Fibroblast of mammary gland (primary cell): Measurements from ENCODE around the gene CDH11.

Source experiments
- DNase-seq: peaks from one replicate; pipeline ENCODE4 v3.0.0-alpha.2; 2010; ENCODE audit warnings: low read depth
- H3K4me3 ChIP-seq: 2 replicates; pipeline ENCODE4 v1.5.1; 2011; ENCODE audit warnings: low read depth, mild to moderate bottlenecking, low read length, moderate library complexity; ENCODE audit not compliant: control insufficient read depth
- TF ChIP-seq, protein P1 (sequence below): conservative IDR thresholded peaks from 2 replicates; pipeline ENCODE4 v1.5.1; 2011; ENCODE audit warnings: low read depth, low read length, inconsistent platforms; ENCODE audit not compliant: control insufficient read depth, insufficient read depth

The CDH11 gene

GRCh38 chr16:65117811-65118448, 3.9 kb downstream of the CDH11 start:
- H3K4me3 ChIP-seq: no peak overlapping the region
- TF ChIP-seq, protein P1, sequence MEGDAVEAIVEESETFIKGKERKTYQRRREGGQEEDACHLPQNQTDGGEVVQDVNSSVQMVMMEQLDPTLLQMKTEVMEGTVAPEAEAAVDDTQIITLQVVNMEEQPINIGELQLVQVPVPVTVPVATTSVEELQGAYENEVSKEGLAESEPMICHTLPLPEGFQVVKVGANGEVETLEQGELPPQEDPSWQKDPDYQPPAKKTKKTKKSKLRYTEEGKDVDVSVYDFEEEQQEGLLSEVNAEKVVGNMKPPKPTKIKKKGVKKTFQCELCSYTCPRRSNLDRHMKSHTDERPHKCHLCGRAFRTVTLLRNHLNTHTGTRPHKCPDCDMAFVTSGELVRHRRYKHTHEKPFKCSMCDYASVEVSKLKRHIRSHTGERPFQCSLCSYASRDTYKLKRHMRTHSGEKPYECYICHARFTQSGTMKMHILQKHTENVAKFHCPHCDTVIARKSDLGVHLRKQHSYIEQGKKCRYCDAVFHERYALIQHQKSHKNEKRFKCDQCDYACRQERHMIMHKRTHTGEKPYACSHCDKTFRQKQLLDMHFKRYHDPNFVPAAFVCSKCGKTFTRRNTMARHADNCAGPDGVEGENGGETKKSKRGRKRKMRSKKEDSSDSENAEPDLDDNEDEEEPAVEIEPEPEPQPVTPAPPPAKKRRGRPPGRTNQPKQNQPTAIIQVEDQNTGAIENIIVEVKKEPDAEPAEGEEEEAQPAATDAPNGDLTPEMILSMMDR: peak; percentile 99
- peak; percentile 87 for DNase-seq

DNA sequence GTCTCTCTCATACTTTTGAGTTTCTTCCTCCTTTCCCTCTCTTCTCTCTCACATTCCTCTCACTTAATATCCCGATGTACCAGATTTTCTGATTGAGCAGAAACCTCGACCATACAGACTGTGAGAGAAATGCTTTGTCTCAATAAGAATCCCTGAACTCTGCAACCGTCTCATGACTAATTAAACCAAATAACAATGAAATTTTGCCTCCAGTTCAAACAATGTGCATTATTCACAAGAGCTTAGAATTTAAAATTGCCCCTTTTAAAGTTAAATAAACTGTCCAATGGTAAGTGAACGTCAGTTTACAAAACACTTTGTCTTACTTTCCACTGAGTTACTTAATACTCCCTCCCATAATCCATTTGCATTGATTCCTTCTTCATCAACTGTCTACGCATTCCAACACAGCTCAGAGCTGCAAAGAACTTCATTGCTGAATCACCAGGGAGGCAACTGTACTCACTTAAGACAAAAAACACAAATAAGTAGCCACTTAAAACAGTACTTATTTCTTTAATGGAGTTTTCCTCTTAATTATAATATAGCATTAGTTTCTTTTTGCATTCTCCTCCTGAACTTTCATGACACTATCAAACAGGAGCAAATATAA, 4.9 kb downstream of the CDH11 start:
- no peak overlapping the region for H3K4me3 ChIP-seq
- no peak for DNase-seq
- TF ChIP-seq, protein P1: no peak

DNA sequence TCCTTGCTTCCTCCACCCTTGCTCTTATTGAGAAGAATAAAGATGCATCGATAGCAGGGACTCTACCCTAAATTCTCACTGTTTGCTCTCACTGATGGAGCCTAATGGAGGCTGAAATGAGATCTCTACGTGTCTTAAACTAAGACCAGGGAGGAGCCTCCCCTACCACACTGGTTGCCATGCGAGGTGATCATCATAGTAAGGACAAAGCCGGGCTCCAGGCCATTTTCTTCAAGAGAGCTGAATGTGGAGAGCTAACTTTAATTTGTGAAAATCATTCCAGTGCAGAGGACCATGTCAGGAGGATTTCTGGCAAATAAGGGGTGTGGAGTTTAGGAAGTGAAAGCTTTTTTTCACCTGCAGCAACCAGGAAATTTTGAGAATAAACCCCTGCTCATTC, 5.6 kb downstream of the CDH11 start:
- DNase-seq: no peak
- TF ChIP-seq, protein P1: no peak
- no peak overlapping the region for H3K4me3 ChIP-seq

DNA sequence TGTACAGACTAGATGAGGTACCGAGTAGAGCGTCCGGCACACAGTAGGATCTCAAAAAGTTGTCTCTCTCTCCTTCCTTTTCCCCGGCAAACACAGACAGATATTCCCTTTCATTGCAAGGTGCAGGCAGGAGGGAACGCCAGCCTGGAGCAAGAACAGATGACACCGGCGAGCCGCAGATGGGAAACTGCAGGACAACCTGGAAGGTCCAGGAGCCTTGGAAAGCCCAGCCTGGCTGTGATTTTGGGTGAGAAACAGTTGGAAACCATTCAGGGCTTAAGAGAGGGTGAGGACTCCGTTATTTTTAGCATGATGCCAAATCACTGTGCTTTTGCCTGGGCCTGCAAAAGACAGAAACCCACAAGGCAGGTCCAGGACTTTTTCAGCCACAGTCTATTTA, 7.3 kb downstream of the CDH11 start:
- TF ChIP-seq, protein P1: no peak
- no peak for DNase-seq
- H3K4me3 ChIP-seq: no peak overlapping the region

GRCh38 chr16:65113441-65113840, 8.4 kb downstream of the CDH11 start:
- H3K4me3 ChIP-seq: no peak overlapping the region
- TF ChIP-seq, protein P1: no peak
- no peak for DNase-seq

GRCh38 chr16:65111306-65111705, 10.6 kb downstream of the CDH11 start:
- TF ChIP-seq, protein P1: no peak
- H3K4me3 ChIP-seq: no peak overlapping the region
- no peak for DNase-seq

DNA sequence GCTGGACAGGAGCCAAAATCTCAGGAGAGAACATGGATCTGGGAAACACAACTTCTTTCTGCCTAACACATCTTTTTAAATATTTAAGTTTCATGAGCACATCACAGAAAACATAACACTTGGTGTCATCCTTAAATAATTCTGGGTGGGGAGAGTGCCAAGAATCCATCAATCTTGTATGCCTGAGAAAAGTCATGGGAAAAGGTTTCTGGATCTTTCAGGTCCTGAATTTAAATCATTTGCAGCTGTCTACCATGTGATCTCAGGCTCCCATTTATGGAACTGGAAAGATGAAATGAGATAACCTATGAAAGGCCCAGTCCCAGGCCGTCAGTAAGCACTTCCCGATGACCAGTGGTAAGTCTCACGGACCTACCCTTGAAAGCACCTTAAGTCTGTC, 15.1 kb downstream of the CDH11 start:
- H3K4me3 ChIP-seq: no peak overlapping the region
- peak; percentile 52 for DNase-seq
- TF ChIP-seq, protein P1: no peak
